GM19468 (cell line): ENCODE data around the gene ATG10.
"Not testable (repeated sequence)": the region's sequence is repeated elsewhere in the genome, so short reads cannot be mapped to it uniquely, and the experiment has no call there.

Source experiments
- ATAC-seq: cut with Tn5 transposase; IDR thresholded peaks from one replicate; pipeline ENCODE4 v1.9.1; 2021; ENCODE audit warnings: mild to moderate bottlenecking, moderate library complexity, moderate number of reproducible peaks; ENCODE audit not compliant: unreplicated experiment; ENCODE audit errors: extremely low read depth

The ATG10 gene

DNA sequence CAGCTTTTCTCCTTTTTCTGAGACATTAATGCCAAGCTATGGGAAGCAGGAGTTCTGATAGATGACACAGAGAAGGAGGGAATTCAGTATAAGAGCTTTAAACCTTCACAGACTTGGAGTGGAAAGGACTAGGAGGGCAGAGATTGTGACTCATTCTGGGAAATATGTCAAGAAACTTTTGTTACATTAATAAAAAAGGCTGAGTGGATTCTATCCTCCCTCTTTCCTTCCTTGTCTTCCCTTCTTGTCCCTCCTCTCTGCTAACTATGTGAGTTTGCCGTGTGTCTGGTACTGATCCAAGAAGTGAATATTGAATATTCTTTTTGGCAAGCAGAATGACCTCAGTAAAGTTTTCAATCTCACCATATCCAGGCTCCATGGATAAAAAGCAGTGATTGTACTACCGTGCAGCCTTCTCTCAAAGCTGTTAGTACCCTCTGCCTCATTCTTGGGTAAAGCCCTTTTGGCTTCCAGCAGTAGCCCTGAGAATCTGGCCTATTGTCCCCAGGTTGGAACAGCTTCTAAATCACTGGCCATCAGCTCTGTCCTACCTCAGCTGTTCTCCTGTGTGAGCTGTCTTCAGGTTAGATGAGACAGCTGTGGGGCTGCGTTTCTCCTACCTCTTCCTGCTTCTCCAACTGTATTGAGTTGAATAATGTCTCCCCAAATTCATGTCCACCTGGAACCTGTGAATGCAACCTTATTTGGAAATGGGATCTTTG is 73.9 kb downstream of the ATG10 start:
- no peak for ATAC-seq

GRCh38 chr5:82046276-82046647 is 74.4 kb downstream of the ATG10 start:
- no peak for ATAC-seq

DNA sequence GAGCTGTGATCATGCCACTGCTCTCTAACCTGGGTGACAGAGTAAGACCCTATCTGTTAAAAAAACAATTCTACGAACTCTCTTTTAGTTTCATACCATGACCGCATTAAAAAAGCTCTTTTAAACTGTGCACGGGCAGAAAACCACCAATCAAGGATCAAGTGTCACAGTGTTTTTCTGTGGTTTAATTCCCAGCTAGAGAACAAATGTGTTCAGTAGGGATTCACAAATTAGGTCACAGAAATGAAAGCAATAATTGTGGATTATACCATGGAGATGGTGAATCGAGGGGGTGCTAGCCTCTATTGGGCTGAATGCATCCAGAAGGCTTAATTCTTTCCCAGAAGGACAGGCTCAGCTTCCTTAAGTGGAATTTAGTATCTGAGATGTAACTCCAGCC is 79.1 kb downstream of the ATG10 start:
- no peak for ATAC-seq

GRCh38 chr5:82054004-82054710 is 82.3 kb downstream of the ATG10 start:
- ATAC-seq = no peak

- ATAC-seq = no peak
These were observed 85.2 kb downstream of the ATG10 start for GRCh38 chr5:82057051-82057450.

GRCh38 chr5:82058710-82059109 is 86.9 kb downstream of the ATG10 start:
- no peak for ATAC-seq

DNA sequence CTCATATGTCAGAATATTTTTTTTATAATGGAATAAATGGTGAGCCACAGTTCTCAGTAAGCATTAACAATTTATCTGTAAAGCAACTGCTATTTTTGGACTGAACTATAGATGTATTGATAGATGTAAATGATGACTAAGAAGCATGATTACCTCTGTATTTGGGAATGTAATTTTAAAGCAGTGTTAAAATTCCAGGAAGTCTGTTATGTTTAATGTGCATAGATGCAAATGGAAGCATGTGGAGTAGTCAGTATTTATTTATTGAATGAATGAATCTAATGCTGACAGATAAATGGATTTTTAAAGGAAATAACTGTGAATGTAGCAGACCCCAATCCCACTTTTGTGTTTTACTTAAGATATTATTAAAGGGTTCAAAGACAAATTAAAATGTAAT is 95.0 kb downstream of the ATG10 start:
- ATAC-seq = no peak

GRCh38 chr5:82068042-82068441 is 96.2 kb downstream of the ATG10 start:
- ATAC-seq = not testable (repeated sequence)

DNA sequence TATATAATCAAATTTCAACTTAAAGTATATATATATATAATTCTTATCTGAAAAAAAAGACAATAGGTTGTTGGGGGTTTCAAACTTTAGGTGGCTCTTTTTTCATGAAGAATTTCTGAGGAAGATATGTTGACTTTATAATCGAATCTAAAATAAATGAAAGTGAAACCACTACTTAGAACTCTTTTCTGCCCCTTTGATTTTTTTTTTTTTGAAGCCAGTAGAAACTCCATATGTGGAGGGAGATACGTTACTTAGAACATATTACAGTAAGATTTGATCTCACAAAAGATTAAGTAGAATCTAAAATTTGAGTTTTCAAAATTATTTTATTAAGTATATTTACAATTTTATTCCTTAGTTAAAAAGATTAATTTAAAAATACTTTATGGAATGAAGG is 96.9 kb downstream of the ATG10 start:
- ATAC-seq = no peak

DNA sequence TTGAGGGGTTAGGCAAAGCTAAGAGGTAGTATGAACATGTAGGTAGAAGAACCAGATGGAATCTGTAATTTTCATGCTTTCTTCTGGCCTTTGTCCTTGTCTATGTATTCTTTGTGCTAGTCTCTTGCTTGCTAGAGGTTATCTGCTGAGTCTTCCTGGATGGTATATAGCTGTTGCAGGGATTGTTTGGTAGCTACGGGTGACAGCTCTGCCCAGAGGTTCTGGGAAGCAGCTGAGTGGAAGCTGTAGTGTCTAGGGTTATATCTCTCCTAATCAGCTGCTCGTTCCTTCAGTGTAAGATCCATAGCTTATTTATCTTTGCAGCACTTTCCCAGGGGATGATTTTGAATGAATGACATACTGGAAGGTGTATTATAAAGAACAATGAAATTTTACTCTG is 100.3 kb downstream of the ATG10 start:
- no peak for ATAC-seq

DNA sequence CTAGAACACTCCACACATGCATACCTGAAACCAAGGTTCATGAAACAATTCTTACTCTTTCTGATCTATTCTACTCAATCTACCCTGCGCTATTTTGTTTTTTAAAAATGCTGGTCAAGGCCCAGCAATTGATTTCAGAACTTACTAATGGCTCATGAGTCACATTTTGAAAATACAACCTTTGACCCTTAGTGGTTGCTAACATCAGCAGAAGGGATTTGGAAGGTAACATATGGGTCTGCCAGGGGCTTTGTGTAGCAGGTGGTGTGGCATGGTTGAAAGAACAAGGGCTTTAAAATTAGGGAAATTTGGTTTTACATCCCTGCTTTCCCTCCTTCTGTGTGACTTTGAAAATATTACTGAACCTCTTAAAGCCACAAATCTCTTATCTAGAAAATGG is 101.4 kb downstream of the ATG10 start:
- no peak for ATAC-seq

DNA sequence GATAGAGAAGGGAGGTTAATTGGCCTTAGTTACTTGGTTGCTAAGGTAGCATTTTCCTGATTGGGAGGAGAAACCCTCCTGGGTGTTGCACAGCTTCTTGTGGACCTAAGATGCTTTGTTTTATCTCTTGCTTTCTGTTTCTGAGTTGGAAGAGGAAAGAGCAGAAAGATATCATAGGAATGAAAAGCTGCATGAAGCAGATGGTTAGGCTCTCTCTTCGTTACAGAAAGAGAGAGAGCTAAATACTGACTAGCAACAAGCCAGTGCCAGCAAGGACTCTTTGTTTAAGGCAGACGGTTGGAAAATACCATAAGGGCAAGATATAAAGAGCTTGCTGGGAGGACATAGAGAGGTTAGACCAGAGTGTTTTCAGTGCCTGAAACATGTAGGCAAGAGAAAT is 103.1 kb downstream of the ATG10 start:
- ATAC-seq = no peak

DNA sequence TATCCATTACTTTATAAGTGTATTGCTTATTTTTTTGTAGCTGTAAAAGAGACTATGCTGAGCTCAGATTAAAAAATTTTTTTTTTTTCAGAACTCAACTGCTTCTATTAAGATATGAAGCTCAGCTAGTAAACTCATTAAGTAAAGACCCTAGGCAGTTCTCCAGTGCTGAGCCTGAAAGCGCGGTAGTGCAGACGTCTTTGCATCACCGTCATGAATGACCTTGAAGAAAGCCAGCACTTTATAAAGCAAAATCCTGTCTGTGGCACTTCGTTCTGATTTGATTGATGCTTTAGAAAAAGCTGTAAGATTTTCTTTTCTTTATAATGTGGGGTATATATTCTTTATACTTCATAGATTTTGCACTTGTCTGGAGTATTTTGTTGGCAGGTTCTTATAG is 105.7 kb downstream of the ATG10 start:
- ATAC-seq = no peak

DNA sequence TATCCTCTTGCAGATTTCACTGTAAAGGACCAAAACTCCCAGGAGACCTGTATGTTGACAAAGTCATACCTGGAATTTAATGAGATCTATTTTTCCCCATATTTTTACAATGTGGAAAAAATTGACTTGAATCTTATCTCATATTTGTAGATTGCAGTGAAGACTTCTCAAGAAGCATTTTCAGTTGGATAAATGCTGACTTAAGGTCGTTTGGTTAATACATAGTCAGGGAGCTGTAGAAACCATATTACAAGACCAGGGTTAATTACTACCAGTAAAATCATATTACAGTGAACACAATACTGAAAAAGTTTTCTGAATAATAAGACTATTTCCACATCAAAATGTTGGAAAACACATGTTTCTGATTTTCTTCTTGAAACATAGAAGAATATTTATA is 119.8 kb downstream of the ATG10 start:
- no peak for ATAC-seq

GRCh38 chr5:82095536-82095935 is 123.7 kb downstream of the ATG10 start:
- no peak for ATAC-seq

DNA sequence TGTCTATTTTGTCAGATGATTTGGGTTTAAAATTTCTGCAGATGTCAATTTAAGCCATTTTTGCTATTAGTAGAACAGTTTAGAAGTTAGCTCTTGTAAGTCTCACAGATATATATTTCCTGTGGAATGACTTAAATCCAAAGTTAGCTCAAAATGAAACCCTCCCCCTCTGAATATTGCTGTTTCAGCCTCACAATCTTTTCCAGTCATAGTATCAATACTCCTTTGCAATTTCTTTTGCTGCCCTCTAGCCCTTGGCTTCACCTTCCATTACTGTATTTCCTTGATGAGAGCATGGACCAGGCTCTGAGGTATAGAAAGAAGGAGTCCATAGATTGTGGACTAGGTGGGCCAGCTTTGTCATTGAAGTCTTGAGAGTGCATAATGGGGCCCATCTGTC is 124.4 kb downstream of the ATG10 start:
- ATAC-seq = no peak

DNA sequence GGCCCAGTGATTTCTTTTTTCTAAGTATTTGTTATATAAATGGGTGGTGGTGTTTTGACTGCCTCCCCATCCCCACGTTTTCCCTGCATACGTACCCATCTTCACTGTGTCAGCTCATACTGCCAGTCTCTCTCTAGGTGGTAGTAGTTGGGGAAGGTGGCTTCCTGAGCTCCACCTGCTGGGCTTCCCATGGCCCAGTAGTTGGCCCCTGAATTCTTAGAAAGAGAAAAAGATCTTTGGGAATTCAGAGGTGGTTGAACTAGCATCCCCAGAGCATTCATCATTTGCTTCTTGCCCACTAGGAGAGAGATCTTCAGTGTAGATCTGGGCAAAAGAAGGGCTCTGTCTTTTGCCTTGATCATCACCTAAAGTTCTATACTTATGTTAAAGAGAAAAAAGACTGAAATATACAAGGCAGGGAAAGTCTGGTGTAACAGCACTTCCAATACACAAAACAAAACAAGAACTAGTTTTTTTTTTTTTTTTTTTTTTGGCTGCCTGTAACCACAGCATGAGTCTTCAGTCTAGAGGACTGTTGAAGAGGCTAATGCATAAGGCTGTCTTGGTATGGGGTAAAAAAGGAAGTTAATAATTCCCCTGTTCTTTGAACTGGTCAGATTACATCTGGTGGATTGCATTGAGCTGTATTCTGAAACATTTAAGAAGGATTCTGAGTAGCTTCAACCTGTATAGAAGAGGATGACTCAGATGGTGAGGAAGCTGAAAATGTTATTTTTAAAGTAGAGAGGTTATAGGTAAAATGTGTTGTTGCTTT is 128.7 kb downstream of the ATG10 start:
- peak; percentile 87 for ATAC-seq

GRCh38 chr5:82104872-82105271 is 133.0 kb downstream of the ATG10 start:
- ATAC-seq = no peak

GRCh38 chr5:82105457-82105856 is 133.6 kb downstream of the ATG10 start:
- no peak for ATAC-seq

DNA sequence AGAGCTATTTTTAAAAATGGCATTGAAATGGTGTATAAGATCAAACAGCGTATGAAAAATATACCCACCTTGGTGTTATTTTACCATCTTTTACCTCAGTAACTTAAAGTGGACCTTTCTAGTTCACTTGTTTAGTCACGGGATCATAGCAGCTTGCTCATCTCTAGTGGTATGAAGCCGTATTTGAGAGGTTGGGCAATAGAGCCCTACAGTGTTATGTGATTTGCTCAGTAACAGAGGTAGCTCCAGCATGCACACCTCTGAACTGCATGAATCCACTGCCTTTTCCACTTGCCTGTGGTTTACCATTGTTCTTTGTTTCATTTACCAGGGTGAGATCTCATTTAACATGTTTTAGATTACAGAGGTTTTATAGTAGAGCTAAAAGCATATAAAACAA is 134.4 kb downstream of the ATG10 start:
- ATAC-seq = no peak

DNA sequence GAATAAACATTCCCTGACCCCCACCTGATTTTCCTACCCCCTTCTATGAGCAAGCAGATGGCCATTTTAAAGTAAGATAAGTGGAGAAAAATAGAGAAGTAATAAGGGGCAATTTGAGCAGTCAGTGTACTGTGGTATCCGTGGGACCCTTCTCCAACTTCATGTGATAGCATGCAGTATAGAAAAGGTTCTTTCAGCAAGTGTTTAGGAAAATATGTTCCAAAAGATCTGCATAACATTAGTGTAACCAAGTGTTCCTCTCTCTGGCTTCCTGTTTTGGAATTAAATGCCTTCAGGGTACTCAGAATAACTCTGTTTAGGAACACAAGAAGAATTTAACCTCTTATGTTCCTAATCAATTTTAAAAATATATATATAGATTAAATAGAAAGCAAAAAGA is 134.9 kb downstream of the ATG10 start:
- no peak for ATAC-seq
